Right lung (tissue), 5 donors: ENCODE data around the gene SYT8. TPM values are rescaled to one million over a fixed set of nuclear protein-coding genes. Genes with fewer than 3 reads are reported as not detected.
A peak's percentile ranks its signal among the peaks of the same experiment; 100 is the strongest.
"Not testable (repeated sequence)": the region's sequence is repeated elsewhere in the genome, so short reads cannot be mapped to it uniquely, and the experiment has no call there.

Experiments used
- DNase-seq, 2 donors: peaks; one replicate each; pipeline ENCODE4 v3.0.0-alpha.2; 2013
- polyA plus RNA-seq, 5 donors: library from polyadenylated mRNA; unstranded; fragments of 120-200 nt; gene quantifications; one replicate each; pipeline versions ENCODE4 v1.2.1 to v1.2.3, GENCODE V29; 2013; ENCODE audit warnings: inconsistent platforms in 1 of 5, low replicate concordance in 1 of 5; ENCODE audit not compliant: insufficient read length in 5 of 5, insufficient read depth in 1 of 5

SYT8 gene
- polyA plus RNA-seq, 5 donors, result 0.15 to 1.2 (median 0.57) TPM

DNA sequence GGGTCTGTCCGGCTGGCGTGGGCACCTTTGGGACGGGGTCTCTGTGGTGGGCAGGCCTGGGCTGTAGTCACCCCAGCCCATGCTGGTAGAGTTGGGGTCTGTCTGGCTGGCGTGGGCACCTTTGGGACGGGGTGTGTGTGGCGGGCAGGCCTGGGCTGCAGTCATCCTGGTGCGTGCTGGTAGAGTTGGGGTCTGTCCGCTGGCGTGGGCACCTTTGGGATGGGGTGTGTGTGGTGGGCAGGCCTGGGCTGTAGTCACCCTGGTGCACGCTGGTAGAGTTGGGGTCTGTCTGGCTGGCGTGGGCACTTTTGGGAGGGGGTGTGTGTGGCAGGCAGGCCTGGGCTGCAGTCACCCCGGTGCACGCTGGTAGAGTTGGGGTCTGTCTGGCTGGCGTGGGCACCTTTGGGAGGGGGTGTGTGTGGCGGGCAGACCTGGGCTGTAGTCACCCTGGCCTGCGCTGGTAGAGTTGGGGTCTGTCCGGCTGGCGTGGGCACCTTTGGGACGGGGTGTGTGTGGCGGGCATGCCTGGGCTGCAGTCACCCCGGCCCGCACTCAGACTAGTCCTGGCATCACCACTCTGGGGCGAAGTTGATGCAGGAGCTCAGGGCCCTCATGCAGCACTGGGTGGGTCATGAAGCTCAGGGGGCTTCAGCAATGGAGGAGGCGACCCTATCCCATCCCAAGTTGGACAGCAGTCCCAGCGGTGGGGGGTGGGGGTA is 37.6 kb downstream of the SYT8 start:
- DNase-seq, result no peak

- DNase-seq, result no peak
Observed at GRCh38 chr11:1873048-1873812, 38.4 kb downstream of the SYT8 start.

DNA sequence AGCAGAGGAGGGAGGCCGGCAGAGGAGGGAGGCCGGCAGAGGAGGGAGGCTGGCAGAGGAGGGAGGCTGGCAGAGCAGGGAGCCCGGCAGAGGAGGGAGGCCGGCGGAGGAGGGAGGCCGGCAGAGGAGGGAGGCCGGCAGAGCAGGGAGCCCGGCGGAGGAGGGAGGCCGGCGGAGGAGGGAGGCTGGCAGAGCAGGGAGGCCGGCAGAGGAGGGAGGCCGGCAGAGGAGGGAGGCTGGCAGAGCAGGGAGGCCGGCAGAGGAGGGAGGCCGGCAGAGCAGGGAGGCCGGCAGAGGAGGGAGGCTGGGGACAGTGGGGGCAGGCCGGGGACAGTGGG is 39.0 kb downstream of the SYT8 start:
- DNase-seq, result not testable (repeated sequence)

DNA sequence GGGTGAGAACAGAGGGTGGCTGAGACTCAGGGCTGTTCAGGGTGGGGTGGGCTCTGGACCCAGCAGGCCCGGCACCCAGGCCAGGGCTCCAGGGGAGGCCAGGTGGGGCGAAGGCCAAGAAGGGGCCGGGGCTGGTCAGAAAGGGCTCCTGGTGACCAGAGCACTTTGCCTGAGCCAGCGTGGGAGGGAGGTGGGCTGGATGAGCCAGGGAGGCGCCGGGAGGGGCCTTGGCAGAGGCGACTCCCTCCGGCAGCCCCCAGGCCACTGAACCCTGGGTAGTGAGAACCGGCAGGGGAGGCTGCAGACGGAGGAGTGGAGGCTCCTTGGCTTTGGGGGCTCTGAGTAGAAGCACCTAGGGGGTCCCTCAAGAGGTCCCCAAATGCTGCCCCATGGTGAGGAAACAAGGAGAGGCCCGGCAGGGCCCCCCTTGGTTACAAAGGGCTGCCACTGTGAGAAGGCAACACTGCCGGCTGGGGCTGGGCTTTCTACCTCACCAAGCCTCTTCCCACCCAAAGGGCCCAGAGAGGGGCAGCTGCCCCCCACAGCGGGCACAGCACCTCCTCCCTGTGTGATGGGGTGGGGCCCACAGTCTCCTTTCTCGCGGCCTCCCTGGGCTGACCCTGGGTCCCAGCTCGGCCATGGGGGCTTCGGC is 39.8 kb downstream of the SYT8 start:
- DNase-seq, result not testable (repeated sequence)

DNA sequence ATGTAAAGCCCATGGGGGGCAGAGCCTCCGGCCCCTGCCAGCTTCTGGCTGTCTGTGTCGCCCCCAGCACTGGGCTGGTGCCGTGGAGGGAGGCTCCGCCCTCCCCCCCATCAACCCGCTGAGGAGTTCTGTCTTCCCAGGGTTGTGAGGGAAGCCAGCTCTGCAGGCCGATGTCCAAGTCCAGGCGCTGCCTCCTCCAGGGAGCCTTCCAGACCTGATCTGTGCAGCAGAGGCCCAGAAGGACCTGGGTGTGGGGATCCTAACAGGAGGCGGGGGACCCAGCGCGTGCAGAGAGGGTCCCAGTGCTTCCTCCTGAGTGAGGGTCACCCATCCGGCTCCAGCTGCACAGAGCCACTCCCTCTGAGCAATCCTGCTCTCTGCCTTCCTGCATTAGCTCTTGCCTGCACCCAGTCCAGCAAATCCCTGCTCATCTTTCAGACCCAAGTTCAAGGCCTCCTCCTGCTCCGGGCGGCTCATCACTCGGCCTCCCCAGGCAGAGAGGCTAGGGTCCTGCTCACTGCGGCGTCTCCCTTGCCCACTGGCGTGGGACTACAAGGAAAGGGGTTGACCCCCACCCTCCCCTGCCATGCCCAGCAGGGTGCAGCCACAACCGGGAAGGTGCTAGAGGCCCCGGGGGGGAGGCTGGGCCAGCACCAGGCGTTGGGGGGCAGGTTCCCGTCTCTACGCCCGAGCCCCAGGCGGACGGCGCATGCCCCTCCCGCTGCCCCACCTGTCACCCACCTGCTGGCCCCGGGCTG is 40.5 kb downstream of the SYT8 start:
- DNase-seq, result no peak

DNA sequence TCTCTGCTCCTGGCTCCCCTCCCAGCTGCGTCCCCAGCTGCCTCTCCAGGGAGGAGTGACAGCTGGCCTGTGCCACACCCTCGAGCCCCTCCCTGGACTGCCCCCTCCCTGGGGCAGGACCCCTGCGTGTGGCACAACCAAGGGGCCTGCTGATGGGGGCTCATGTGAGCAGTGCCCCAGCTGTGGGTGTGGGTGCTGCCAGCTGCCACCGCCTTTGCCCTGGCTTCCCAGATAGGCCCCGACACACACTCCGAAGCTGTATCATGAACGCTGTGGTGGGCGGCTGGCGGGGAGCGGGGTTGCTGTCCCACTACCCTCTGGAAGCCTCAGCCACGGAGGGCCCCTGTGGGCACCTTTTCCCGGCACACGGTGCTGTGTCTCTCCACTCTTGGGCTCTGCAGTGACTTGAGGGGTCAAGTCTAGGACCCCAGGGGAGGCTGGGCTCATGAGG is 41.1 kb downstream of the SYT8 start:
- not testable (repeated sequence) for DNase-seq

DNA sequence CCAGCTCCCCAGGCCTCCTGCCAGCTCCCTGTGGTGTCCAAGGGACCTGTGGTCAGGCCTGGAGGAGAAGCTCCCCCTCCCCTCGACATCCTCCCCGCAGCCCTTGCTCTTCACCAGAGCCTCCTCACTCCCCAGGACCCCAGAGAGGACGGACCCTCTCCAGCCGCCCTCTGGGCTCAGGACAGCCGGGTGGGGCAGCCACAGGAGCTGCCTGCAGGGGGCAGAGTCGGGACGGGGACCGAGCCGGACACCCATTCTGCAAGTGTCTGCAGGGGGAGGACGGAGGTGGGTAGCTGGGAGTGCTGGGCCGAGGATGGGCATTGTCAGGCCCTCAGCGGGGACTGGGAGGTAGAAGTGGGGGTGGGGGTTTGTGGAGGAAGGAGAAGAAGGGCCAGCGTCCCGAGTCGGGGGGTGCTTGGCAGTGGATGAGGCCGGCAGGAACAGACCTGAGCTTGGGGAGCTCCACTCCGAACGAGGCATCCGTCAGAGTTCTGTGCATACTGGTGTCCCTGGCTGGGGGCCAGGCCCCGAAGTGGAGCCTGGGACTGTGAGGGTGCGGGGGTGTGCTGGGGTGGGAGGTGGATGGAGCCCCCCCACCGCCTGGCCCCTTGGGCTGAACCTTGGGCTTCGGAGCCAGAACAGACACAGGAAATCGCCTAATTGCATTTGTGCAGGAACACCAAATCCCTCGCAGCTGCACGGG is 41.7 kb downstream of the SYT8 start:
- DNase-seq, result peak in 1 of 2 donors; percentile 24

- peak; percentile 40 to 47 for DNase-seq
Observed at GRCh38 chr11:1877211-1878136, 42.7 kb downstream of the SYT8 start.

DNA sequence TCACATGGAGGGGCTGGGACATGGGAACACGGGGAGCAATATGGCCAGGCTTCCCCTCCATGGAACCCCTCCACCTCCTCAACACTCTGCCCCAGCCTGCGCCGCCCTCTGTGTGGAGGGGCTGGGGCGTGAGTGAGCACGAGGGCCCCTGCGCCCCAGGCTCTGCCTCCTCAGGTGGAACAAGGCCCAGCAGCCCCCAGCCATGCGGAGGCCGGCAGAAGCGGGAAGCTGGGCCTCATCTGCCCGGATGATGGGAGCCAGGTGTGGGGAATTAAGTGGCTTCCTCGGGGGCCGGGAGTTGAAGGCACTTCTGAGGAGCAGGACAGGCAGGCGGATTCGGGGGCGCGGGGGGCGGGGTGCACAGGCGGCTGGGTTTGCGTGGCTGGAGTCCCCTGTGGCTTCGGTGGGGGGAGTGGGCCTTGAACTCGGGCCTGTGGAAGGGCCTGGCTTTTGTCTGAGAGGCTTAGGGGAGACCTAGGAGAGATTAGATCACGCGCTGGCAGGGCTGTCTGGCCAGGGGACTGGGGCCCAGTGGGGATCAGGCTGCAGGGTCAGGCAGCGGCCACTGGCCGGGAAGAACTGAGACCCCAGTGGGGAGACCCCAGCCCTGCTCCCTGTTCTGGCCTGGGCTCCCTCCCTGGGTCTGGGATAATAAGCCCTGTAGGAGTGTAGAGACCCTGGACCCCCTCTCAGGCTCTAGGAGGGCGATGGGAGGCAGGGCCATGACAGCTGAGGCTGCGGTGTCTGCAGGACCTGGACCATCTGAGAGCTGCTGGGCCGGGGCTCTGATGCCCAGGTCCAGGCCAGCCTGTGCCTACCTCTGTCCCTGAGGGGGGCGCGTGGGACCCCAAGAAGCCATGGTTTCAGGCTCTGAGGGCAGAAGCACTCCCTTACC is 43.6 kb downstream of the SYT8 start:
- no peak for DNase-seq

GRCh38 chr11:1879342-1879940 is 44.7 kb downstream of the SYT8 start:
- no peak for DNase-seq

GRCh38 chr11:1879941-1880720 is 45.3 kb downstream of the SYT8 start:
- no peak for DNase-seq

GRCh38 chr11:1880746-1881441 is 46.1 kb downstream of the SYT8 start:
- no peak for DNase-seq

DNA sequence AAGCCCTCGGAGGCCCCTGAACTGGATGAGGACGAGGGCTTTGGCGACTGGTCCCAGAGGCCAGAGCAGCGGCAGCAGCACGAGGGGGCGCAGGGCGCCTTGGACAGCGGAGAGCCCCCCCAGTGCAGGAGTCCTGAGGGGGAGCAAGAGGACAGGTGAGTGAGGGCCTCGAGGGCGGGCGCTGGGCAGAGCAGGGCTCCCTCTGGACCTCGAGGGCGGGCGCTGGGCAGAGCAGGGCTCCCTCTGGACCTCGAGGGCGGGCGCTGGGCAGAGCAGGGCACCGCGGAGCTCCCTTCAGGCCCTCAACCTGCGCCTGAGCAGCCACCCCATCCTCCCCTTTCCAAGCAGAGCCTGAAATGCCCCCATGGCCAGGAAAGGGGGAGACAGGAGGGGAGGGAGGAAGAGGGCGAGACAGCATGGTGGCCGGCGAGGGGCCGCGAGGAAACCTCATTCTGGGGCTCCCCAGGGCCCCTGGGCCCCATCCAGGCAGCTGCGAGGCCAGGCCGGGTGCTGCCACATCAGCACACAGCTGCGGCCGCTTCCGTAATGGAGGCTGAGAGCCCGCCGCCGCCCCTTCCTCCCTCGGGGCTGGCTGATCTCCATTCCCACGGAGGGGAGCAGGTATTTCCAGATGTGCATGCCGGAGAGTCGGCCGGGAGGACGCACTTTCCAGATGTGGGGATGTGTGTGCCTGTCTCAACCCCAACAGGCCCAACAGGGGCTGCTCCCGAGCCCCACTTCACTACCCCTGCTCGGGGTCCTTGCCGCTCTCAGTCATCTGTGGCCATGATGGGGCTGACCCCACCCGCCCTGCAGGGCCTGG is 46.9 kb downstream of the SYT8 start:
- no peak for DNase-seq

DNA sequence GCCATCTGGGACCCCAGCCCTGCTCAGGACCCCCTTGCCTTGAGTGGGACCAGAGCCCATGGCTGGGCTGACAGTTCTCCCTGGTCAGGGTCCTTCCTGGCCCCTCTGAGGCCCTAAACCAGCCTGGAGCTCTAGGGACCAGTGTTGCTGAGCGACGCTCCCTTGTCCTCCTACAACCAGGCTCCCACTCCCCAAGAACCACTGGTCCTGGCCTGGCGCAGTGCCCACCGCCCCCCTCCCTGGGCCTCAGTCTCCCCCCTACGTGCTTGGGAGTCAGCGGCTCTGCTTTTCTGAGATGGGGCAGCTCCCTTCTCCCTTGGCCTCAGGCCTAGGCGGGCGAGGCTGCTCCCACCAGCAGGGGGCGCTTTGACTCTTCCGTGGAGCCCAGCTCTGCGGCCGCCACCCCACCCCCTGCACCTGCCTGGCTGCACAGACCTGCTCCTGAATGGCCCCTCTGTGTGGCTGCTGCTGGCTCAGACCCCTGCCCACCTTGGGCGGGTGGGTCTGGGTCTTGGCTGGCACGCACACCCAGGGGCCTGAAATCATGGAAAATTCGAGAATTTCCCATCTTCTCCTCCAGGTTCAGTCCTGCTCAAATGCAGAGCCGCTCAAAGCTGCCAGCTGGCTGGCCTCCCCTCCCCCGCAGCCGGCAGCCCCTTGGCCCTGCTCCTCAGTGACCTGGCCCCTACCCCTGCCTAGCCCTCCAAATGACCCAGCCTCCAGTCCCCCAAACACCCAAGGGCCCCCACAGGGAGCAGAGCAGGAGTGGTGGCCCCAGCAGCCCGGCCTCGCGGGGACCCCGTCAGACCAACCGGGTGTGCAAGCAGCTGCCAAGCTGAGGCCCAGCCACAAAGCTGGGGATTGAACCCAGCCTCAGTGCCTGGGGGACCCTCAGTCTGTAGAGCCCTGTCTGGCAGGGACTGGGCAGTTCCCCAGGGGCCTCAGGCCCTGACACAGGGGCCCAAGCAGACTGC is 47.8 kb downstream of the SYT8 start:
- DNase-seq, result peak; percentile 68 to 75
